Lung (tissue), 12 donors: ENCODE data around the gene TLE7. TPM values are rescaled to one million over a fixed set of nuclear protein-coding genes. Genes with fewer than 3 reads are reported as not detected.

ENCODE experiments used
- ATAC-seq: fragments of 200-7000 bp; cut with Tn5 transposase; one replicate; pipeline ENCODE4 v1.9.1; 2020; ENCODE audit warnings: moderate number of reproducible peaks; ENCODE audit not compliant: insufficient read depth, low FRiP score
- DNase-seq, 3 donors: peaks; one replicate each; pipeline ENCODE4 v3.0.0-alpha.2; 2013 to 2017
- H3K27ac ChIP-seq, 2 donors: one replicate each; pipeline ENCODE4 v1.5.1; 2013; ENCODE audit warnings: mild to moderate bottlenecking in 2 of 2, moderate library complexity in 2 of 2, control low read depth in 1 of 2, inconsistent platforms in 1 of 2, low read depth in 1 of 2, low read length in 1 of 2
- H3K27me3 ChIP-seq, 3 donors: one replicate each; pipeline ENCODE4 v1.5.1; 2013; ENCODE audit warnings: low read length in 2 of 3; ENCODE audit not compliant: control insufficient read depth in 3 of 3, insufficient read depth in 3 of 3
- H3K36me3 ChIP-seq, 4 donors: one replicate each; pipeline ENCODE4 v1.5.1; 2013; ENCODE audit warnings: low read length in 4 of 4, mild to moderate bottlenecking in 1 of 4, moderate library complexity in 1 of 4; ENCODE audit not compliant: control insufficient read depth in 4 of 4, insufficient read depth in 4 of 4
- H3K4me1 ChIP-seq, 5 donors: one replicate each; pipeline ENCODE4 v1.5.1; 2013; ENCODE audit warnings: low read length in 5 of 5, mild to moderate bottlenecking in 2 of 5, moderate library complexity in 1 of 5; ENCODE audit not compliant: control insufficient read depth in 5 of 5, insufficient read depth in 5 of 5
- H3K4me3 ChIP-seq: one replicate; pipeline ENCODE4 v1.5.1; 2013; ENCODE audit warnings: mild to moderate bottlenecking, control low read depth, moderate library complexity
- H3K9ac ChIP-seq, 2 donors: one replicate each; pipeline ENCODE4 v1.5.1; 2013; ENCODE audit warnings: low read length in 2 of 2, control low read depth in 1 of 2; ENCODE audit not compliant: insufficient read depth in 1 of 2
- H3K9me3 ChIP-seq, 4 donors: one replicate each; pipeline ENCODE4 v1.5.1; 2013; ENCODE audit warnings: low read length in 3 of 4, mild to moderate bottlenecking in 1 of 4, moderate library complexity in 1 of 4; ENCODE audit not compliant: control insufficient read depth in 4 of 4, insufficient read depth in 3 of 4
- WGBS, 2 donors: extraction: QIAGEN DNeasy Blood & Tissue Kit; methylation state at CpG; one replicate each; pipeline ENCODE4 v1.1.7; 2013; 5-methylcytosine and 5-hydroxymethylcytosine counted together
- polyA plus RNA-seq, 2 donors: library from polyadenylated mRNA; stranded (reverse); fragments of 200-250 nt; gene quantifications; one replicate each; pipeline ENCODE4 v1.2.1, GENCODE V29; 2013
- total RNA-seq, 2 donors: library from RNA; depleted of rRNA in 1 of 2; stranded (reverse); fragments of >200 nt in 1 of 2; gene quantifications; one replicate each; pipeline ENCODE4 v1.2.1, GENCODE V29; 2014 to 2021
- TF ChIP-seq, protein P1 (sequence below): IDR thresholded peaks from 2 replicates; pipeline ENCODE4 v1.5.1; 2012; ENCODE audit warnings: mild to moderate bottlenecking; ENCODE audit errors: control extremely low read depth, extremely low read depth
- donor health status: control.
- donor health status: control.
- donor health status: Bipolar disorder and iron deficiency.
- donor health status: healthy.
- donor health status: DM: yes; HTN: yes; CAD: no.

TLE7 gene
- total and polyA plus RNA-seq, 4 donors: not detected

- WGBS, 2 donors: 81 to 88% methylated on average over 5 to 6 of the region's 6 CpGs
- ATAC-seq: no peak
- Histone ChIP-seq H3K4me3 (no peak overlapping the region), H3K4me1 (no peaks in the 10 kb centered on the region), H3K27ac (no peak overlapping the region), H3K27me3 (no peaks in the 10 kb centered on the region), H3K9ac (no peak overlapping the region), H3K9me3 (peaks cover 0 to 3% (median 0%) of the 10 kb centered on the region in 4 donors), H3K36me3 (no peaks in the 10 kb centered on the region)
- TF ChIP-seq, protein P1, sequence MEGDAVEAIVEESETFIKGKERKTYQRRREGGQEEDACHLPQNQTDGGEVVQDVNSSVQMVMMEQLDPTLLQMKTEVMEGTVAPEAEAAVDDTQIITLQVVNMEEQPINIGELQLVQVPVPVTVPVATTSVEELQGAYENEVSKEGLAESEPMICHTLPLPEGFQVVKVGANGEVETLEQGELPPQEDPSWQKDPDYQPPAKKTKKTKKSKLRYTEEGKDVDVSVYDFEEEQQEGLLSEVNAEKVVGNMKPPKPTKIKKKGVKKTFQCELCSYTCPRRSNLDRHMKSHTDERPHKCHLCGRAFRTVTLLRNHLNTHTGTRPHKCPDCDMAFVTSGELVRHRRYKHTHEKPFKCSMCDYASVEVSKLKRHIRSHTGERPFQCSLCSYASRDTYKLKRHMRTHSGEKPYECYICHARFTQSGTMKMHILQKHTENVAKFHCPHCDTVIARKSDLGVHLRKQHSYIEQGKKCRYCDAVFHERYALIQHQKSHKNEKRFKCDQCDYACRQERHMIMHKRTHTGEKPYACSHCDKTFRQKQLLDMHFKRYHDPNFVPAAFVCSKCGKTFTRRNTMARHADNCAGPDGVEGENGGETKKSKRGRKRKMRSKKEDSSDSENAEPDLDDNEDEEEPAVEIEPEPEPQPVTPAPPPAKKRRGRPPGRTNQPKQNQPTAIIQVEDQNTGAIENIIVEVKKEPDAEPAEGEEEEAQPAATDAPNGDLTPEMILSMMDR: no peak
- no peak for DNase-seq
These were observed 8.9 kb downstream of the TLE7 start for GRCh38 chr16:71432906-71433305.

DNA sequence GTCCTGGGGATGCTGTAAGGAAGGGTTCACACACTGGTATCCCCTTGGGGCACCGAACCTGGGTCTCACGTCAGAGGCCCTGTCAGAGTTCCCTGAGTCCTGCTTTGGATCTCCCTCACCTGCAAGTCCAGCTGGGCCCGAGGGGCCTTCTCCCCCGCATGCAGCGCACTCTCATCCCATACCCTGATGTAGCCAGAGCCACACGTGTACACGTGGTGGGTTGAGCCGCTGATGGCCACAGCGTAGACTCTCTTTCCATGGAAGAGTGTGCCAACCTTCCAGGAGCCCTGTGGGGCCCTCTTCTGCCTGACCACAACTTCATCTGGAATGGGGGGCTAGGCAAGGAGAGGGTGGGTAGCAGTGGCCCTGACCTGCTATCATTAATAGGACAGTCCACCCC, 9.9 kb downstream of the TLE7 start:
- ATAC-seq (no peak), DNase-seq (no peak)
- Histone ChIP-seq H3K36me3 (no peaks in the 10 kb centered on the region), H3K9me3 (peaks cover 0 to 5% (median 0%) of the 10 kb centered on the region in 4 donors), H3K4me1 (no peaks in the 10 kb centered on the region), H3K27ac (no peak overlapping the region), H3K27me3 (peaks cover 0 to 4% (median 3%) of the 10 kb centered on the region in 3 donors), H3K9ac (no peak overlapping the region), H3K4me3 (no peak overlapping the region)
- TF ChIP-seq, protein P1: no peak
- 93 to 96% methylated on average over 9 of the region's 9 CpGs for WGBS, 2 donors

DNA sequence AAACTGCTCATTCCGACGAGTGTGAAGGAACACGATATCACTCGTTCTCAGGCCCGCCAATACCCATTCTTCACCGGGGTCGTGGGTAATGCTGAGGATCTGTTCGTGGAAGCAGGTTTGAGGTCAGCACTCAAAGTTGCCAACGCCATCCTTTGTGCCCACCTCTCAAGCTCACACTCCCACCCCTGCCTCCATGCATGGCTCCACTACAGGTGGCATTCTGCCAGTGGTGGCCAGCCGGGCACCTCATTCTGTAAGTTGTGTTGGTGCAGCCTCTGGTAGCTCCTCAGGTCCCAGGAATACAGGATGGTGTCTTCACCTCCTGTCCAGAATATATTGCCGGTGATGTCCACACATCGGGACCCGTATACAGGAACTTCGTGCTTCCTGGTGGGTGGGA, 10.7 kb downstream of the TLE7 start:
- Histone ChIP-seq H3K4me3 (no peak overlapping the region), H3K27ac (no peak overlapping the region), H3K36me3 (no peaks in the 10 kb centered on the region), H3K4me1 (no peaks in the 10 kb centered on the region), H3K9ac (no peak overlapping the region), H3K9me3 (peaks cover 0 to 5% (median 0%) of the 10 kb centered on the region in 4 donors), H3K27me3 (peaks cover 0 to 12% (median 8%) of the 10 kb centered on the region in 3 donors)
- WGBS, 2 donors: 86 to 90% methylated on average over 14 of the region's 14 CpGs
- DNase-seq (no peak), ATAC-seq (no peak)
- TF ChIP-seq, protein P1: no peak

- no peaks in the 10 kb centered on the region for H3K36me3 ChIP-seq
- peaks cover 0 to 5% (median 0%) of the 10 kb centered on the region in 4 donors for H3K9me3 ChIP-seq
- DNase-seq (no peak), ATAC-seq (no peak)
- no peak overlapping the region for H3K4me3 ChIP-seq
- no peak overlapping the region for H3K27ac ChIP-seq
- WGBS, 2 donors: 73 to 81% methylated on average over 6 of the region's 6 CpGs
- peaks cover 0 to 17% (median 8%) of the 10 kb centered on the region in 3 donors for H3K27me3 ChIP-seq
- no peaks in the 10 kb centered on the region for H3K4me1 ChIP-seq
- no peak overlapping the region for H3K9ac ChIP-seq
- TF ChIP-seq, protein P1: no peak
These were observed 11.1 kb downstream of the TLE7 start for GRCh38 chr16:71430744-71431143.
